Ectodermal cell (in vitro differentiated cells): ENCODE data around the gene ATP8B2.
"Not testable (repeated sequence)": the region's sequence is repeated elsewhere in the genome, so short reads cannot be mapped to it uniquely, and the experiment has no call there.

Source experiments
- H3K27ac ChIP-seq: 2 replicates; pipeline ENCODE4 v1.7.0; 2013; ENCODE audit warnings: mild to moderate bottlenecking, low read depth, low read length; ENCODE audit not compliant: insufficient read depth, poor library complexity, severe bottlenecking
- H3K27me3 ChIP-seq: 2 replicates; pipeline ENCODE4 v1.7.0; 2013; ENCODE audit warnings: mild to moderate bottlenecking, low read length; ENCODE audit not compliant: insufficient read depth, control insufficient read depth, poor library complexity, severe bottlenecking
- H3K36me3 ChIP-seq: one replicate; pipeline ENCODE4 v1.7.0; 2013; ENCODE audit warnings: low read length; ENCODE audit not compliant: control insufficient read depth, insufficient read depth
- H3K4me1 ChIP-seq: one replicate; pipeline ENCODE4 v1.7.0; 2013; ENCODE audit warnings: low read length; ENCODE audit not compliant: control insufficient read depth, insufficient read depth
- H3K4me3 ChIP-seq: 2 replicates; pipeline ENCODE4 v1.7.0; 2013; ENCODE audit warnings: low read depth, low read length, control low read depth; ENCODE audit not compliant: insufficient read depth
- H3K9me3 ChIP-seq: 2 replicates; pipeline ENCODE4 v1.7.0; 2013; ENCODE audit warnings: mild to moderate bottlenecking, low read length, moderate library complexity; ENCODE audit not compliant: control insufficient read depth
- WGBS, 2 experiments: methylation state at CpG; one replicate each; pipeline ENCODE4 v1.1.7; 2013; ENCODE audit warnings: missing lambda C conversion rate in 2 of 2; 5-methylcytosine and 5-hydroxymethylcytosine counted together

Gene ATP8B2

GRCh38 chr1:154360288-154360687, 35.0 kb downstream of the ATP8B2 start:
- Histone ChIP-seq H3K4me3 (no peak overlapping the region), H3K27me3 (no peaks in the 10 kb centered on the region), H3K9me3 (no peaks in the 10 kb centered on the region), H3K4me1 (no peaks in the 10 kb centered on the region), H3K27ac (no peak overlapping the region), H3K36me3 (no peaks in the 10 kb centered on the region)

- H3K4me3 ChIP-seq, H3K9me3 ChIP-seq, H3K27ac ChIP-seq, H3K36me3 ChIP-seq, H3K27me3 ChIP-seq, H3K4me1 ChIP-seq: not testable (repeated sequence)
- WGBS, 2 experiments = 90 to 95% methylated on average over 2 to 5 of the region's 5 CpGs
These were observed 35.6 kb downstream of the ATP8B2 start for GRCh38 chr1:154360881-154361280.

- WGBS, 2 experiments = 78 to 82% methylated on average over 3 of the region's 3 CpGs
- Histone ChIP-seq H3K27ac (no peak overlapping the region), H3K27me3 (no peaks in the 10 kb centered on the region), H3K9me3 (no peaks in the 10 kb centered on the region), H3K36me3 (no peaks in the 10 kb centered on the region), H3K4me3 (no peak overlapping the region), H3K4me1 (no peaks in the 10 kb centered on the region)
These were observed 36.0 kb downstream of the ATP8B2 start for GRCh38 chr1:154361357-154361756.

GRCh38 chr1:154371436-154371835, 46.1 kb downstream of the ATP8B2 start:
- H3K4me1 ChIP-seq = no peaks in the 10 kb centered on the region
- H3K36me3 ChIP-seq = no peaks in the 10 kb centered on the region
- whole genome bisulfite sequencing, 2 experiments = 92 to 94% methylated on average over 6 of the region's 6 CpGs
- no peaks in the 10 kb centered on the region for H3K9me3 ChIP-seq
- H3K27me3 ChIP-seq = no peaks in the 10 kb centered on the region
- H3K27ac ChIP-seq = no peak overlapping the region
- H3K4me3 ChIP-seq = no peak overlapping the region

GRCh38 chr1:154373777-154374357, 48.5 kb downstream of the ATP8B2 start:
- not testable (repeated sequence) for H3K27ac ChIP-seq, H3K27me3 ChIP-seq, H3K4me1 ChIP-seq, H3K9me3 ChIP-seq, H3K36me3 ChIP-seq, H3K4me3 ChIP-seq
- WGBS, 2 experiments = 89 to 98% methylated on average over 6 to 7 of the region's 7 CpGs

- whole genome bisulfite sequencing, 2 experiments = 86% methylated on average over 16 of the region's 16 CpGs
- no peak overlapping the region for H3K4me3 ChIP-seq
- H3K27me3 ChIP-seq = no peaks in the 10 kb centered on the region
- no peaks in the 10 kb centered on the region for H3K4me1 ChIP-seq
- H3K36me3 ChIP-seq = no peaks in the 10 kb centered on the region
- no peak overlapping the region for H3K27ac ChIP-seq
- no peaks in the 10 kb centered on the region for H3K9me3 ChIP-seq
These were observed 54.0 kb downstream of the ATP8B2 start for GRCh38 chr1:154379301-154379700.

- H3K27ac ChIP-seq = no peak overlapping the region
- H3K4me3 ChIP-seq = no peak overlapping the region
- H3K27me3 ChIP-seq = no peaks in the 10 kb centered on the region
- no peaks in the 10 kb centered on the region for H3K4me1 ChIP-seq
- no peaks in the 10 kb centered on the region for H3K9me3 ChIP-seq
- 91 to 96% methylated on average over 7 to 8 of the region's 8 CpGs for WGBS, 2 experiments
- no peaks in the 10 kb centered on the region for H3K36me3 ChIP-seq
These were observed 59.5 kb downstream of the ATP8B2 start for GRCh38 chr1:154384650-154385489.

GRCh38 chr1:154386643-154387352, 61.5 kb downstream of the ATP8B2 start:
- no peaks in the 10 kb centered on the region for H3K36me3 ChIP-seq
- H3K9me3 ChIP-seq = no peaks in the 10 kb centered on the region
- WGBS, 2 experiments = 92 to 93% methylated on average over 11 of the region's 11 CpGs
- no peaks in the 10 kb centered on the region for H3K4me1 ChIP-seq
- no peak overlapping the region for H3K27ac ChIP-seq
- no peak overlapping the region for H3K4me3 ChIP-seq
- no peaks in the 10 kb centered on the region for H3K27me3 ChIP-seq

GRCh38 chr1:154391086-154391770, 65.9 kb downstream of the ATP8B2 start:
- no peak overlapping the region for H3K27ac ChIP-seq
- H3K4me3 ChIP-seq = no peak overlapping the region
- no peaks in the 10 kb centered on the region for H3K4me1 ChIP-seq
- H3K9me3 ChIP-seq = no peaks in the 10 kb centered on the region
- 89 to 91% methylated on average over 8 to 9 of the region's 9 CpGs for WGBS, 2 experiments
- no peaks in the 10 kb centered on the region for H3K36me3 ChIP-seq
- no peaks in the 10 kb centered on the region for H3K27me3 ChIP-seq

GRCh38 chr1:154398141-154398540, 72.8 kb downstream of the ATP8B2 start:
- Histone ChIP-seq H3K36me3 (no peaks in the 10 kb centered on the region), H3K4me3 (no peak overlapping the region), H3K27ac (no peak overlapping the region), H3K9me3 (no peaks in the 10 kb centered on the region), H3K4me1 (no peaks in the 10 kb centered on the region), H3K27me3 (peaks cover 3% of the 10 kb centered on the region)
- WGBS, 2 experiments = 95% methylated on average over 4 of the region's 4 CpGs
